GM21825 (cell line): Measurements from ENCODE around the gene VASH1.
"Not testable (repeated sequence)": the region's sequence is repeated elsewhere in the genome, so short reads cannot be mapped to it uniquely, and the experiment has no call there.

Source experiments
- ATAC-seq: cut with Tn5 transposase; IDR thresholded peaks from one replicate; pipeline ENCODE4 v1.9.1; 2021; ENCODE audit warnings: mild to moderate bottlenecking, moderate library complexity; ENCODE audit not compliant: unreplicated experiment

VASH1 gene

DNA sequence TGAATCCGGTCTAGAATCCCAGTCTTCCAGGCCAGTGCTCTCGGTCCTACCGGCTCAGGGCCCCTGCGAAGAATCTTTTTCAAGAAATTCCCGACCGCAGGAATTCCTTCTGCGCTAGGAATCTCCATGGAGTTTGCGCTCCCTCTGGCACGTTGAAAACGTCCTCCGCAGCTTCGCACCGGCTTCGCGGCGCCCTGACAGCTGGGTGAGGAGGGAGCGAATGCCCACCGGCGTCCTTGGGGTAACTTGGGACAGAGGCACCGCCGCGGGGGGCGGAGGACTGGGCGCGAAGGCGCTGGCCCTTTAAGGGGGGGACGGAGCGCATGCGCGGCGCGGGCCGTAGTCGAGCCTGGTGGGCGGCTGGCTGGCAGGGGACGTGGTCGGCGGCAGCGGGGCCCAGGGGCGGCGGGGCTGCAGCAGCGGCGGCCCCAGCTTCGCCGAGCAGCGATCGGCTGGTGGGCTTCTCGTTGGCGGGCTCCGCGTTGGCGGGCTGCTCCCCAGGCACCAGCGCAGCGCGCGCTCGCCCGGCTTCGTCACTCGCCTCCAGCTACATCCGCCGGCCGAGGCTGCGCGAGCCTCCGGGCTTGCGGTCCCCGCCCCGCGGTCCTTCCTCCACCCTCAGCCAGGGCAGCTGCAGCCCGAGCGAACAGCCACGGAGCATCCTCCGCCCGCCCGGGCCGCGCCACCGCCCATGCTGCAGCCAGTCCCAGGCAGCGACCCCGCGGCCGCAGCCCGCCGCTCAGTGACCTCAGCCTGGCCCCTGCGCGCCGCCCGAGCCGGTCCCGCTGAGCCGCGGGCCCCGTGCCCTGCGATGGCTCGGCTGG, at the start of gene VASH1:
TSS of gene VASH1 (plus strand) at position 333 of the 824 bp plus-strand sequence. CDS start 1,354 bp downstream, outside the sequence.
- peak; percentile 73 for ATAC-seq

- no peak for ATAC-seq
Measured at GRCh38 chr14:76713121-76713520, 48.1 kb upstream of the VASH1 start.

GRCh38 chr14:76714470-76714869, 46.8 kb upstream of the VASH1 start:
- no peak for ATAC-seq

DNA sequence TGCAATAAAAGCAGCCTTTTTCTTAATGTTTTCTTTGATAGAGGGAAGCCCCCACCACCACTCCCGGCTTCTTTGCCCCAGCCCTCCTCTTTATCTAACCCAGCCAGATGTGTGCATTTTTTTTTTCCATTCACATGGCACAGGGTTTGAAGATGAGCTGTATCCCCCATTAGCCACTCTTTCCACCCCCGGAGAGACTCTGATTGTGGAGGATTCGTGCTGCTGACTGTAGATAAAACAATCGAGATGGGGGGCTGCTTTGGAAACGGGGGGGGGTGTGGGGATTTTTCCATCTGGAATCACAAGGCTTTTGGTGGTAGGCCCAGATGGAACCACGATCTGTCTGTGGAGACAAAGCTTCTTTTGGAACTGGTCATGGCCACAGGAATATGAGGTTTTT, 46.2 kb upstream of the VASH1 start:
- no peak for ATAC-seq

GRCh38 chr14:76715511-76716081, 45.7 kb upstream of the VASH1 start:
- no peak for ATAC-seq

GRCh38 chr14:76716285-76716684, 45.0 kb upstream of the VASH1 start:
- ATAC-seq = no peak

DNA sequence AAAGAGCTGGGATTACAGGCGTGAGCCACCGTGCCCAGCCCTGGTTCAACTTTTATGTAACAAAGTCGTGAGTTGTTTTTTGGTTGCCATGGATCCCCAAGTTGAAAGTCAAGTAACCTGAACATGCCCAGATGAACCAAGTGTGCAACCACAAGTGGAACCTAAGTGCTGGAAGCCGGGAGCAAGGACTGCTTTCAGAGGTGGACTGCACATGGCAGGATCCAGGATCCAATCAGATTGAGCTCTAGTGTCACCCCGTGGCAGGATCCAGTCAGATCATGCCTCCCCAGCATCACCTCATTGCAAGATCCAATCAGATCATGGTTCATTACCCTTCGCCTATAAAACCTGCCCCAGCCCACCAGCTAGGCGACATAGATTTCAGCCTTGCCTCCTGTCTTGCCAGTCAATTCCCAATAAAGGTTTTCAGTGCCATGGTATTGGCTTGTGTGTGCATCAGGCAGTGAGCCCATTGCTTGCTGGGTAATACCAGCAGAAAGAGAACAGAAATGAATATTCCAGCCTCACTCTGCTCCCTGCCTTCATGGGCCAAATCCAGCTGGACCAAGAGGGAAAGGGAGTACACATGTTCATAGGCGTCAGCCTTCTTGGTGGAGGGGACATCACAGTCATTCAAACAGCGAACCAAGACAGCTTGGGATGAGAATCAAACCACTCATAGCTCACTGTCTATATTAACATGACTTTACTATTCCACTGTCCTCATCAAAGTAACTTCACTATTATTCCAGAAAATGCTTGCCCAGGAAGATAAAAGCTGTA, 43.6 kb upstream of the VASH1 start:
- ATAC-seq = no peak

DNA sequence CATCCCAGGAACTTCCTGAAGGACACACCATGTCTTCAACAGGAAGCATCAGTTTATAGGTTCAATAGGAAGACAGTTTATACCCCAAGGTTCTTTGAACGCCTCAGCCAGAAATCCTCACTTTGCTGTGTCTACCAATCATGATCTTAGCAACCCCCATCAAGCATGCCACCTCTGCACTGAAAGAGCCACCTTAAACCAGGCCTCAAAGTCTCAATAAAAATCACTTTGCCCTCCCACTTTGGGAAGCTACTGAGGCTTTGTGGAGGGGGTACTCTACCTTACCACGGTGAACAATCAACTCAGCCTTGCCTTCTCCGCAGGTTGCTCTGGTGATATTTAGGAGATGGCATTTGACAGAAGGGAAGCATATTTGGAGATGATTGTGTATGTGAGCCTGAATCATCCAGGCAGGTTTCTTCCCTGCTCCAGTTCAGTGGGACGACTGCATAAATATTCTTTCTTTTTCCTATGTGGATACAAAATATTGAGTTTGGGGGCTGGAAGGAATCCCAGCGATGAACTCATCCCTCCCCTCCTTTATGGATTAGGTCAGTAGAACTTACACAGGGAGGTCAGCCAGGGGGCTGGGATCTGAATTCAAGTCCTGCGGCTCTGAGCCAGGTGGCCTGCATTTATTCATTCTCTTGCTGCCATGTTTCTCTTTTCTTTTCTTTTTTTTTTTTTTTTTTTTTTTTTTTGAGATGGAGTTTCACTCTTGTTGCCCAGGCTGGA, 42.8 kb upstream of the VASH1 start:
- ATAC-seq = no peak

DNA sequence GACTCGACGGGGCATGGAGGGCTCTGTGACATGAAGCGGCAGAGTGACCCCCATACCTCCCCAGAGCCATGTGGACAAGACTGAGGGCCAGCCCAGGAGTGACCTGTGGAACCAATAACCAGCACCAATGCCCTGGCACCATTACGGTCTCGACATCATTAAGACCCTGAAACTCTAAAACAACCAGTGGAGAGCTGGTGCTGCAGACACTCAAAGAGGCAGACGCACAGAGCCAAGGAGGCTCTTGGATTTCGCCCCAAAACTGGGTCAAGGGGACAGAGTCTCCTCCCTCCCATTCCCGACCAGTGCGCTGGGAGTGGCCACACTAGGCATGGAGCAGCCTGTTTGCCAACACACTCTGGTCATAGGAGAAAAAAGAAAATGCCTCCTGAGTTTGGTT, 41.6 kb upstream of the VASH1 start:
- no peak for ATAC-seq

- peak; percentile 64 for ATAC-seq
Measured at GRCh38 chr14:76720382-76720813, 40.9 kb upstream of the VASH1 start.

DNA sequence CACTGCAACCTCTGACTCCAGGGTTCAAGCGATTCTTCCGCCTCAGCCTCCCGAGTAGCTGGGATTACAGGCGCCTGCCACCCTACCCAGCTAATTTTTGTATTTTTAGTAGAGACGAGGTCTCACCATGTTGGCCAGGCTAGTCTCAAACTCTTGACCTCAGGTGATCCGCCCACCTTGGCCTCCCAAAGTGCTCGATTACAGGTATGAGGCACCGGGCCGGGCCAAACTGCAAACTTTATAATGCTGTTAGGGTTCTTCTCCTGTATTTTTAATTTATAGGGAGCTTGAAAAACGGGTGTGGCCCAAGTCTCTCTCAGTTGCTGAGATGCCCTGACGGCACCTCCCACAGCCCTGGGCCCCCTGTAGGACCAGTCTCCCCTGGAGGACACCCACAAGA, 39.8 kb upstream of the VASH1 start:
- ATAC-seq = not testable (repeated sequence)

DNA sequence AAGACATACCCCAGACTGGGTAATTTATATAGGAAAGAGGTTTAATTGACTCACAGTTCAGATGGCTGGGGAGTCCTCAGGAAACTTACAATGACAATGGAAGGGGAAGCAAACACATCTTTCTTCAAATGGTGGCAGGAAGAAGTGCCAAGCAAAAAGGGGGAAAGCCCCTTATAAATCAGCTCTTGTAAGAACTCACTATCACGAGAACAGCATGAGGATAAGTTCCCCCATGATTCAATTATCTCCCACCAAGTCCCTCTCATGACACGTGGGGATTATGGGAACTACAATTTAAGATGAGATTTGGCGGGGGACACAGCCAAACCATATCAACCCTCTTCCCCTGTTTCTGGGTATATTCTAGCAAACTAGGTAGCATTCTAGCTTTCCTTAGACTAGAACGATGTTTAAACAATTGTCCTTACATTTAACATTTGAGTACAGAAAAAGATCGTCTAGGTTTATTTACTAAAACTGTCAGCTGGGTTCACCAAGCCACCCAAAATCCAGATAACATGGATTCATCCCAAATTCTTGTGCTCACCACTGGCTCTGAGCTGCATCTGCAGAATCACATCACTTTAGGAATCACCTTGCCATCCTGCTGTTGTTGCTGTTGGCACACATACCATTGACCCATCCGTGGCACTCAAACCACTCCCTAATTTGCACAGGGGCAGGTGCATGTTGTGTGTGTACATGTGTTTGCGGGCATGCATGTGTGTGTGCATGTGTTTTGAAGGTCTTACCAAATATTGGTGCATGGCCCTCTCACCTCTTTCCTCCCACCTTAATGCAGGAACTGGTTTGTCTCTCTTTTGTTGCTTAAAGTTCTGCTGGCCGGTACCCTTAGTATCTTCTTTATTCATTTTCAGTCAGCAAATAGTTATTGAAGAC, 36.4 kb upstream of the VASH1 start:
- no peak for ATAC-seq

DNA sequence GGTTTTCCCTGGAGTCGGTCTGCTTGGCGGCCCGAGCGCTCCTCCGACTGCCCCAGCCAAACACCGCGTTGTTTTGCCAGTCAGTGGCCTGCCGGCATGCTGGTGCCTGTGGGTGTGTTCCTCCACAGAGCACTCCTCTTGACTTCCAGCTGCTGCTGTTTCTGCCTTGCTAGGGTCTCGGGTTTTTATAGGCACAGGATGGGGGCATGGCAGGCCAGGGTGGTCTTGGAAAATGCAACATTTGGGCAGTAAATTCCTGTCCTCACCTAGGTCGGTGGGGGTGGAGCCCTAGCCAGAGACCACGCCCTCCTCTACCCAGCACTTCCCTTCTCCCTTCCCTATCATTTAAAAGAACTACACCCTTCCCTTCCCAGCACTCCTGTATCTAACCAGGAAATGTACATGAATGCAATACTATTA, 34.7 kb upstream of the VASH1 start:
- ATAC-seq = no peak

DNA sequence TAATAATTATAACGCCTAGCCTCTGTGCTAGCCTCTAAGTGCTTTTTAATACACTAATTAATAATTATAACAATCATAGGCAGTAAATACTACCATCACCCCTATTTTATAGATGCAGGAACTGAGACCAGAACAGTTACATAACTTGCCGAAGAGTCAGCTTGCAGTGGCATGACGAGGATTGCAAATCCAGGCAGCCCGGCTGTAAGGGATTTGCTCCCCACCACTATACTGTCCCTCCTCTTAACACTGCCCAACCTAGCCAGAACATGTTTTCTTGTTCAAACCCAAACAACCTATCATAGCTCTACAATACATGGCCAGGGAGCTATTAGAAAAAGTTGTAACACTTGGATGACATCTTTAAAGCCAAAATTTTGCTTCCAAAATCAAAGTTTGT, 33.9 kb upstream of the VASH1 start:
- no peak for ATAC-seq

GRCh38 chr14:76727901-76728300, 33.4 kb upstream of the VASH1 start:
- ATAC-seq = no peak

DNA sequence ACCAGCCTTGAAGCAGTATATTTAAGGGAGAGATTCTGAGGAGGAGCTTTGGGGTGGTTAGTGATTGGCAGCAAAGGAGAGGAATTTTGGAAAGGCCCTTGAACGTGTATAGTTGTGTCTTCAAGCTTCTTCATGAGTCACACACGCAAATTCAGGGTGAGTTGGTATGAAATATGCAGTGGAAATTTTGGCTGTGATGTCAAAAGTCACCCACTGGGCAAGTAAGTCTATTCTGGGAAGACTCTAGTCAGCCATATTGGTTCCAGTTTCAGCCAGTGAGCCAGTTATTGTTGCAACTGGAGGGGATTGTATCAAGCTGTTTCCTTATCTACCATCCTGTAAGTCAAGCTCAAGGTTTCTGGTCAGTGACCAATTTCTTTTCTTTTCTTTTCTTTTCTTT, 32.0 kb upstream of the VASH1 start:
- ATAC-seq = no peak

DNA sequence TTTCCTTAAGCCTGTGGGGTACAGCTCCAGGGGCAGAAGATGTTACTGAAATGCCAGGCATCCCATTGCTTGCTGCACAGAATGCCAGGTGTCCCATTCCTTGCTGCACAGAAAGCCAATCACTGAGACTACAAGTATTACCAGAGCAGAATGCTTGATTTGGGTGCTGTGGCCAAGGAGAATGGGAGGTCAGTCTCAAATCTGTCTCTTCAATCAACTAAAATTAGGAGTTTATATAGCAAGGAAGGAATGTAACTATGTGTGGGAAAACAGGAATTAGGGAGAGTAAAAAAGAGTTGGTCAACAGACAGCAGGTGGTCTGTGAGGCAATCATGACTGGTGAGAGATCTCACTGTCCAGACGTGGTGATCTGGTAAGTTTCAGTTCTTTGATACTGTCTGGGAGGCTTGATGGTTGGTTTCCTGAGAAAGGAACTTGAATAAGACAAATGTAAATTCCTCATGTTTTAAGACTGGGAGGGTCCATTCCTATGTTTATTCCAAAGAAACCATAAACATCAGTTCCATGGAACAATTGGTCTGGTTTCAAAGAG, 31.2 kb upstream of the VASH1 start:
- ATAC-seq = no peak

DNA sequence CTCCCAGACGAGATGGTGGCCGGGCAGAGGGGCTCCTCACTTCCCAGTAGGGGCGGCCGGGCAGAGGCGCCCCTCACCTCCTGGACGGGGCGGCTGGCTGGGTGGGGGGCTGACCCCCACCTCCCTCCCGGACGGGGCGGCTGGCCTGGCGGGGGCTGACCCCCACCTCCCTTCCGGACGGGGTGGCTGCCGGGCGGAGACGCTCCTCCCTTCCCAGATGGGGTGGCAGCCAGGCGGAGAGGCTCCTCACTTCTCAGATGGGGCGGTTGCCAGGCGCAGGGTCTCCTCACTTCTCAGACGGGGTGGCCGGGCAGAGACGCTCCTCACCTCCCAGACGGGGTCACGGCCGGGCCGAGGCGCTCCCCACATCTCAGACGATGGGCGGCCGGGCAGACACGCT, 26.8 kb upstream of the VASH1 start:
- not testable (repeated sequence) for ATAC-seq

- no peak for ATAC-seq
Measured at GRCh38 chr14:76736514-76736913, 24.8 kb upstream of the VASH1 start.

- no peak for ATAC-seq
Measured at GRCh38 chr14:76741074-76741473, 20.2 kb upstream of the VASH1 start.
